K562 (cell line): ENCODE data around the gene PITX1. TPM values are rescaled to one million over a fixed set of nuclear protein-coding genes. Genes with fewer than 3 reads are reported as not detected.

Source experiments
- ATAC-seq: fragments of 200-7000 bp; cut with Tn5 transposase; 3 replicates; pipeline ENCODE4 v1.9.1; 2020; ENCODE audit warnings: moderate library complexity
- BruUV-seq: library from RNA; stranded (reverse); fragments of 400-500 nt; replicated peaks from 2 replicates; lab custom pipeline; 2021; lab: Mats Ljungman, UMichigan
- CTCF ChIA-PET: fragments of 300-600 bp; formaldehyde crosslinking; extraction: SDS; loops from one replicate; lab custom pipeline; 2021; ENCODE audit warnings: low intra/inter-chr PET ratio; lab: Yijun Ruan, JAX
- POLR2A ChIA-PET: fragments of 300-600, 350-650 bp; sonication (Branson Sonifier 250); formaldehyde crosslinking; extraction: SDS; loops from one replicate; lab custom pipeline; 2021; ENCODE audit warnings: antibody characterized with exemption, inconsistent platforms; lab: Yijun Ruan, JAX
- DNase-seq, 4 experiments: peaks; one replicate each; pipeline versions ENCODE4 v3.0.0 to v3.0.0-alpha.2; 2011 to 2018; ENCODE audit warnings: low spot score in 3 of 4, mixed read lengths in 3 of 4; ENCODE audit errors: extremely low read depth in 1 of 4
- FAIRE-seq: peaks from 2 replicates; lab custom pipeline; 2011; peaks lifted over from hg19 to GRCh38; lab: Jason Lieb, UNC
- H2AFZ ChIP-seq: 2 replicates; pipeline ENCODE4 v1.6.0; 2011; ENCODE audit warnings: low read depth, low read length, control low read depth, inconsistent platforms
- H3K27ac ChIP-seq: fragments of 200-600 bp; 3 replicates; pipeline ENCODE4 v1.8.0; 2011; ENCODE audit warnings: low read depth, mild to moderate bottlenecking, control low read depth, inconsistent platforms, low read length, moderate library complexity, mixed read lengths; ENCODE audit errors: extremely low read depth
- H3K27me3 ChIP-seq, 2 experiments: fragments of 300-600 bp in 1 of 2; 2 replicates in 1 of 2; 3 replicates in 1 of 2; pipeline versions ENCODE4 v1.6.0 to v1.8.0; 2011; ENCODE audit warnings: inconsistent platforms in 2 of 2, low read length in 2 of 2, mild to moderate bottlenecking in 1 of 2, mixed read lengths in 1 of 2, moderate library complexity in 1 of 2; ENCODE audit not compliant: control insufficient read depth in 2 of 2, insufficient read depth in 2 of 2
- H3K36me3 ChIP-seq: fragments of 300-600 bp; 3 replicates; pipeline ENCODE4 v1.8.0; 2011; ENCODE audit warnings: mild to moderate bottlenecking, low read length, inconsistent platforms; ENCODE audit not compliant: control insufficient read depth, insufficient read depth
- H3K4me1 ChIP-seq, 2 experiments: fragments of 200-600 bp in 1 of 2; replicated peaks in 1 of 2; 2 replicates in 1 of 2; 3 replicates in 1 of 2; pipeline versions ENCODE4 v1.5.1 to v1.8.0; 2011; ENCODE audit warnings: inconsistent platforms in 2 of 2, low read length in 2 of 2, mild to moderate bottlenecking in 1 of 2, mixed read lengths in 1 of 2, moderate library complexity in 1 of 2; ENCODE audit not compliant: control insufficient read depth in 2 of 2, insufficient read depth in 2 of 2
- H3K4me2 ChIP-seq: 2 replicates; pipeline ENCODE4 v1.6.1; 2011; ENCODE audit warnings: low read length, control low read depth, inconsistent platforms, mixed read lengths; ENCODE audit not compliant: insufficient read depth
- H3K4me3 ChIP-seq: fragments of 200-600 bp; sonication (generic), shearing (Covaris generic); 2 replicates; pipeline ENCODE4 v1.5.1; 2016; ENCODE audit warnings: control low read depth, inconsistent platforms
- H3K79me2 ChIP-seq: fragments of 200-600 bp; 3 replicates; pipeline ENCODE4 v1.8.0; 2011; ENCODE audit warnings: low read length, inconsistent platforms; ENCODE audit not compliant: control insufficient read depth, insufficient read depth
- H3K9ac ChIP-seq, 2 experiments: 2 replicates each; pipeline versions ENCODE4 v1.6.0 to v1.6.1; 2011; ENCODE audit warnings: low read depth in 2 of 2, low read length in 2 of 2, control low read depth in 1 of 2, inconsistent platforms in 1 of 2, mild to moderate bottlenecking in 1 of 2, mixed read lengths in 1 of 2; ENCODE audit not compliant: insufficient read depth in 1 of 2
- H3K9me1 ChIP-seq: one replicate; pipeline ENCODE4 v1.6.0; 2011; ENCODE audit warnings: inconsistent platforms, mild to moderate bottlenecking, low read length, moderate library complexity; ENCODE audit not compliant: control insufficient read depth, insufficient read depth
- H3K9me3 ChIP-seq: replicated peaks from 2 replicates; pipeline ENCODE4 v1.5.1; 2011; ENCODE audit warnings: low read depth, low read length, inconsistent platforms; ENCODE audit not compliant: control insufficient read depth, insufficient read depth
- H4K20me1 ChIP-seq: replicated peaks from 2 replicates; pipeline ENCODE4 v1.6.1; 2011; ENCODE audit warnings: low read length, inconsistent platforms, mixed read lengths; ENCODE audit not compliant: control insufficient read depth, insufficient read depth
- CREB1 ChIP-seq, 2 experiments: sonication (generic) in 1 of 2; formaldehyde crosslinking in 1 of 2; IDR thresholded peaks; 2 replicates each; pipeline versions ENCODE4 v1.6.1 to v1.8.0; 2012 to 2022; ENCODE audit warnings: inconsistent platforms in 1 of 2, mild to moderate bottlenecking in 1 of 2, missing genetic modification reagents in 1 of 2, moderate library complexity in 1 of 2
- MAFG ChIP-seq: fragments of 450-650 bp; conservative IDR thresholded peaks from 2 replicates; pipeline ENCODE4 v1.6.1; 2016; ENCODE audit warnings: missing genetic modification characterization, missing compliant biosample characterization
- MEF2D ChIP-seq: conservative IDR thresholded peaks from 2 replicates; pipeline ENCODE4 v1.6.1; 2016; ENCODE audit warnings: low read depth, missing genetic modification characterization, missing compliant biosample characterization
- RFX5 ChIP-seq: IDR thresholded peaks from 2 replicates; pipeline ENCODE4 v1.6.1; 2011; ENCODE audit warnings: low read depth, mild to moderate bottlenecking, improper control_type of control experiment, low read length
- TSC22D4 ChIP-seq: fragments of 450-650 bp; IDR thresholded peaks from 2 replicates; pipeline ENCODE4 v1.6.1; 2016; ENCODE audit warnings: missing genetic modification characterization, missing biosample characterization, control low read depth
- UBTF ChIP-seq, 2 experiments: IDR thresholded peaks; 2 replicates each; pipeline ENCODE4 v1.6.1; 2012; ENCODE audit warnings: improper control_type of control experiment in 2 of 2, low read depth in 2 of 2, low read length in 2 of 2, borderline replicate concordance in 1 of 2
- ZNF174 ChIP-seq: fragments of 250-450 bp; sonication (Bioruptor Pico); IDR thresholded peaks from 2 replicates; pipeline ENCODE4 v1.4.0; 2020; ENCODE audit warnings: mild to moderate bottlenecking
- ZNF609 ChIP-seq: sonication (generic); formaldehyde crosslinking; IDR thresholded peaks from 2 replicates; pipeline ENCODE4 v1.8.1; 2023; ENCODE audit warnings: missing genetic modification reagents, mild to moderate bottlenecking, borderline replicate concordance
- ZNF717 ChIP-seq: fragments of 250-450 bp; sonication (Bioruptor Pico); IDR thresholded peaks from 2 replicates; pipeline ENCODE4 v1.5.0; 2021
- ZNF780A ChIP-seq: fragments of 250-450 bp; sonication (Bioruptor Pico); IDR thresholded peaks from 2 replicates; pipeline ENCODE4 v1.5.0; 2021; ENCODE audit warnings: mild to moderate bottlenecking
- WGBS: fragments of 100-300 bp; shearing (Covaris generic); methylation state at CpG from one replicate; pipeline ENCODE4 v1.1.6; 2016; ENCODE audit warnings: low coverage, mixed read lengths; ENCODE audit not compliant: insufficient coverage; ENCODE audit errors: missing lambda C conversion rate; 5-methylcytosine and 5-hydroxymethylcytosine counted together
- in situ Hi-C: fragments of 300-500 bp; cut with MboI; formaldehyde crosslinking; loops from 4 replicates; pipeline ENCODE4 v1.15.0; 2018; ENCODE audit warnings: inconsistent platforms, mixed read lengths
- intact Hi-C: fragments of 100-400 bp; cut with micrococcal nuclease; formaldehyde crosslinking; loops from 2 replicates; pipeline ENCODE4 v1.14.2; 2022
- polyA plus RNA-seq, 8 experiments: library from polyadenylated mRNA; depleted of rRNA in 4 of 8; stranded (reverse) in 5 of 8; unstranded in 3 of 8; fragments of >200 nt; fragmentation: Nextera tagmentation in 2 of 8; fragmentation: Illumina TruSeq in 1 of 8; extraction: Ambion mirVana in 2 of 8; extraction: Trizol in 1 of 8; gene quantifications; 2 replicates each; pipeline versions ENCODE4 v1.2.1 to v1.2.3, GENCODE V29; 2011 to 2014; ENCODE audit warnings: inconsistent platforms in 1 of 8, missing spikeins in 1 of 8
- total RNA-seq, 7 experiments: library from RNA; depleted of rRNA in 6 of 7; stranded (reverse); fragments of >200 nt in 6 of 7; fragmentation: Illumina TruSeq in 2 of 7; extraction: Trizol in 2 of 7; gene quantifications; 2 replicates each; pipeline versions ENCODE4 v1.2.1 to v1.2.3, GENCODE V29; 2011 to 2021; ENCODE audit warnings: low replicate concordance in 1 of 7

The PITX1 gene
- total and polyA plus RNA-seq, 9 of the 15 experiments (the other 6 are each of a cell fraction or from before 2014, with no cell fraction given), result 0.13 to 88.2 (median 24.9) TPM

- no peak for TF ChIP-seq MAFG (tag)
- TF ChIP-seq UBTF (IDR thresholded peaks at IDR 0.05; ENCODE audit: borderline replicate concordance in 1 of 2, low read depth in 2 of 2, low read length in 2 of 2), result no peak
These were observed 4.3 kb upstream of the PITX1 start (continued) for GRCh38 chr5:135038205-135038812.

GRCh38 chr5:135037519-135038204 lies 3.6 kb upstream of the PITX1 start:
- H3K4me2 ChIP-seq, result no peak overlapping the region
- H4K20me1 ChIP-seq, result no peaks in the 10 kb centered on the region
- in situ Hi-C loops, result no loop called here
- H3K9me1 ChIP-seq, result no peaks in the 10 kb centered on the region
- peaks cover 28% of the 10 kb centered on the region for H3K79me2 ChIP-seq
- H3K4me3 ChIP-seq, result no peak overlapping the region
- ATAC-seq, result no peak
- BruUV-seq, result no TSS peak
- H3K36me3 ChIP-seq, result no peaks in the 10 kb centered on the region; the same call in 2 of the 3 replicates
- WGBS, result 73% methylated on average over 11 of the region's 11 CpGs
- H3K9ac ChIP-seq, result peak overlapping the region in 1 of 2 experiments; percentile 31; a peak in 1 of 4 replicates
- no peaks in the 10 kb centered on the region for H3K27me3 ChIP-seq
- no peak for FAIRE-seq
- no peak overlapping the region for H2AFZ ChIP-seq
- no peak overlapping the region for H3K27ac ChIP-seq
- no peaks in the 10 kb centered on the region for H3K9me3 ChIP-seq
- POLR2A ChIA-PET, result interaction anchor here (1.0 to 2.2 kb wide), 4 partner anchors 10 to 18 kb away, joined by 3 to 6 read pairs (median 4); no protein-coding TSS in a partner anchor
- intact Hi-C loops, result no loop called here
- no peak for DNase-seq
- CTCF ChIA-PET, result no interaction called here
- H3K4me1 ChIP-seq, result peaks cover 19 to 38% of the 10 kb centered on the region in 2 experiments
- TF ChIP-seq ZNF780A (no peak), ZNF174 (CRISPR knock-in tag) (no peak), ZNF717 (CRISPR knock-in tag) (no peak), ZNF609 (CRISPR knock-in tag) (no peak), CREB1 (IDR thresholded peaks at IDR 0.05) (no peak), CREB1 (CRISPR knock-in tag; IDR thresholded peaks at IDR 0.05) (no peak), MEF2D (tag) (no peak), TSC22D4 (no peak), RFX5 (no peak)
